ENCODE data around the gene ARHGEF10L. TPM values are rescaled to one million over a fixed set of nuclear protein-coding genes. Genes with fewer than 3 reads are reported as not detected.

Gene ARHGEF10L
- total RNA-seq, 1 experiment from 2014 or later: 11.2 TPM

GRCh38 chr1:17579951-17580939, 40.7 kb downstream of the ARHGEF10L start:
- Histone ChIP-seq H3K4me1 (ENCODE audit: insufficient read depth, low read length) (no peaks in the 10 kb centered on the region), H3K27me3 (ENCODE audit: low read length) (no peaks in the 10 kb centered on the region), H3K4me2 (ENCODE audit: low read length) (no peak overlapping the region), H3K27ac (ENCODE audit: low read length) (no peak overlapping the region), H2AFZ (ENCODE audit: low read length) (no peak overlapping the region), H3K9ac (ENCODE audit: low read length) (no peak overlapping the region), H4K20me1 (ENCODE audit: low read length) (no peaks in the 10 kb centered on the region), H3K4me3 (ENCODE audit: low read length) (no peak overlapping the region), H3K9me2 (replicated peaks; ENCODE audit: low read length) (no peaks in the 10 kb centered on the region), H3F3A (ENCODE audit: low read length, unreplicated experiment) (no peaks in the 10 kb centered on the region), H3K9me3 (ENCODE audit: low read length) (no peaks in the 10 kb centered on the region), H3K36me3 (ENCODE audit: low read depth, low read length) (no peaks in the 10 kb centered on the region), H3K79me2 (ENCODE audit: low read length) (no peaks in the 10 kb centered on the region)
- no TSS peak for BruUV-seq (replicated peaks)
- no peak for DNase-seq
- no peak for ATAC-seq
- POLR2A ChIA-PET (ENCODE audit: unreplicated experiment): no interaction called here
- intact Hi-C loops (cut with micrococcal nuclease): no loop called here
- CTCF ChIA-PET: no interaction called here
- no peak for TF ChIP-seq EZH2phosphoT487 (IDR thresholded peaks at IDR 0.05; ENCODE audit: borderline replicate concordance, low read length)
- no peak for TF ChIP-seq EZH2 (IDR thresholded peaks at IDR 0.05; ENCODE audit: low read length, unreplicated experiment)
- no peak for TF ChIP-seq CTCF (conservative IDR thresholded peaks at IDR 0.05; ENCODE audit: low read depth, low read length)

GRCh38 chr1:17581389-17582123, 42.1 kb downstream of the ARHGEF10L start:
- Histone ChIP-seq H3K27ac (ENCODE audit: low read length) (no peak overlapping the region), H3K9ac (ENCODE audit: low read length) (no peak overlapping the region), H3F3A (ENCODE audit: low read length, unreplicated experiment) (no peaks in the 10 kb centered on the region), H2AFZ (ENCODE audit: low read length) (no peak overlapping the region), H3K9me3 (ENCODE audit: low read length) (no peaks in the 10 kb centered on the region), H3K9me2 (replicated peaks; ENCODE audit: low read length) (no peaks in the 10 kb centered on the region), H3K79me2 (ENCODE audit: low read length) (no peaks in the 10 kb centered on the region), H4K20me1 (ENCODE audit: low read length) (no peaks in the 10 kb centered on the region), H3K36me3 (ENCODE audit: low read depth, low read length) (no peaks in the 10 kb centered on the region), H3K4me1 (ENCODE audit: insufficient read depth, low read length) (peaks cover 9% of the 10 kb centered on the region; the same call in 1 of the 2 replicates), H3K4me2 (ENCODE audit: low read length) (no peak overlapping the region), H3K4me3 (ENCODE audit: low read length) (no peak overlapping the region), H3K27me3 (ENCODE audit: low read length) (no peaks in the 10 kb centered on the region)
- TF ChIP-seq CTCF (conservative IDR thresholded peaks at IDR 0.05; ENCODE audit: low read depth, low read length): no peak
- TF ChIP-seq EZH2phosphoT487 (IDR thresholded peaks at IDR 0.05; ENCODE audit: borderline replicate concordance, low read length): no peak
- no peak for TF ChIP-seq EZH2 (IDR thresholded peaks at IDR 0.05; ENCODE audit: low read length, unreplicated experiment)
- ATAC-seq (no peak; the same call in 1 of the 2 replicates), DNase-seq (no peak)
- POLR2A ChIA-PET (ENCODE audit: unreplicated experiment): no interaction called here
- BruUV-seq (replicated peaks): no TSS peak
- CTCF ChIA-PET: no interaction called here
- intact Hi-C loops (cut with micrococcal nuclease): no loop called here

Data from PC-3 (cell line).